ENCODE results near the gene TMEM140. TPM values are rescaled to one million over a fixed set of nuclear protein-coding genes. Genes with fewer than 3 reads are reported as not detected.

The TMEM140 gene
- total RNA-seq, 3 donors from 2014 or later = 14.7 to 30.1 (median 20.9) TPM

DNA sequence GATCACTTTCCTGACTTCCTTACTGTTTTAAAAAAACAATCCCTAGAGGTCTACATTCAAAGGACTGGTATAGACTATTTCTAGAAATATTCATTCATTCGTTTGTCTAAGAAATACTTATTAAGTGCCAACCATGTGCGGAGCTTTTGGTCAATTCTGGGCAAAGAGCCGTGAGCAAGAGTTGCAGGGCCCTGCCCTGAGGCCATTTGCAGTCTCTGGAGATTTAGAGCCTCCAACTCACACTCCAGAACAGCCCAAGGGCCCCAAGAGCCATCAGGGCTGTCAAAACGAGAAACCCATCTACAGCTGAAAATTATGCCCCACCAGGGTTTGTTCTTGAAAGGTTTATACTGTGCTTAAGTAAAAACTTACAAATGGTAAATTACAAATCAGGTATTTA, 47.3 kb downstream of the TMEM140 start:
- no peaks in the 10 kb centered on the region for H3K36me3 ChIP-seq (ENCODE audit: low read depth)
- TF ChIP-seq, protein P1, sequence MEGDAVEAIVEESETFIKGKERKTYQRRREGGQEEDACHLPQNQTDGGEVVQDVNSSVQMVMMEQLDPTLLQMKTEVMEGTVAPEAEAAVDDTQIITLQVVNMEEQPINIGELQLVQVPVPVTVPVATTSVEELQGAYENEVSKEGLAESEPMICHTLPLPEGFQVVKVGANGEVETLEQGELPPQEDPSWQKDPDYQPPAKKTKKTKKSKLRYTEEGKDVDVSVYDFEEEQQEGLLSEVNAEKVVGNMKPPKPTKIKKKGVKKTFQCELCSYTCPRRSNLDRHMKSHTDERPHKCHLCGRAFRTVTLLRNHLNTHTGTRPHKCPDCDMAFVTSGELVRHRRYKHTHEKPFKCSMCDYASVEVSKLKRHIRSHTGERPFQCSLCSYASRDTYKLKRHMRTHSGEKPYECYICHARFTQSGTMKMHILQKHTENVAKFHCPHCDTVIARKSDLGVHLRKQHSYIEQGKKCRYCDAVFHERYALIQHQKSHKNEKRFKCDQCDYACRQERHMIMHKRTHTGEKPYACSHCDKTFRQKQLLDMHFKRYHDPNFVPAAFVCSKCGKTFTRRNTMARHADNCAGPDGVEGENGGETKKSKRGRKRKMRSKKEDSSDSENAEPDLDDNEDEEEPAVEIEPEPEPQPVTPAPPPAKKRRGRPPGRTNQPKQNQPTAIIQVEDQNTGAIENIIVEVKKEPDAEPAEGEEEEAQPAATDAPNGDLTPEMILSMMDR (IDR thresholded peaks at IDR 0.05) = no peak
- no peak for ATAC-seq

DNA sequence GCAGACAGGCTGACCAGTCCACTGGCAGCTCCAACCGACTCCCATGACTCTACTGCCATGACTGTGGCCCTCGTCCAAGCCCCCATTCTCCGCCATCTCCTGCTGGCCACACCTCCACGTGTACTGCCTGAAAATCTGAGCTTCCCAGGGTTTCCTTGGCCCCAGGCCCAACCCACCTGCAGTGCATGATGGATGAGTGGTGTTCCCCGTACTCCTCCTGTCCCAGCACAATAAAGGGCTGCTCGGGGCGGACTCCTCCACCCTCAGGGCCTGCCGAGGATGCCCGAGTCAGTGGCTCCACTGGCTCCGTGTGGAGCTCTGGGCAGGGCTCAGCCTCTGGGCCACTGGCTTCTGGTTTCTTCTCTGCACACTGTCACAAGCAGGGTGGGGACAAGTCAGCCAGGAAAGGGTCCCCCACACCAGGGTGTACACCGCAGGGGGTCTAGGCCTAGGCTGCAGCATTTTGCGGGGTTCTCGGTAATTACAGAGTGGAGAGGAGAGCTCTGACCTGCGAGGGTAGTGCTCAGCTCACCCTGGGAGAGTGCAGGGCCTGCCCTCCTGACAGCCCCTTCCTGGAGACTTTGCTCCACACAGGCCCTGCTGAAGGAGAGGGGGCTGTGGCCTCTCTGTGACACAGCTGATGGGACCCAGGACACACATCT, 48.2 kb downstream of the TMEM140 start:
- TF ChIP-seq, protein P1 (IDR thresholded peaks at IDR 0.05) = no peak
- Histone ChIP-seq H3K36me3 (ENCODE audit: low read depth) (no peaks in the 10 kb centered on the region), H3K4me3 (no peak overlapping the region), H3K4me1 (ENCODE audit: low read depth) (no peaks in the 10 kb centered on the region), H3K9me3 (no peaks in the 10 kb centered on the region)
- DNase-seq (no peak), ATAC-seq (no peak)
- intact Hi-C loops (cut with DNase I, micrococcal nuclease) = no loop called here

More for the DNA sequence above, 47.3 kb downstream of the TMEM140 start:
- DNase-seq = no peak
- Histone ChIP-seq H3K4me1 (ENCODE audit: low read depth) (no peaks in the 10 kb centered on the region), H3K9me3 (no peaks in the 10 kb centered on the region), H3K4me3 (no peak overlapping the region)
- intact Hi-C loops (cut with DNase I, micrococcal nuclease) = no loop called here

- Histone ChIP-seq H3K9me3 (no peaks in the 10 kb centered on the region), H3K4me1 (ENCODE audit: low read depth) (no peaks in the 10 kb centered on the region), H3K36me3 (ENCODE audit: low read depth) (no peaks in the 10 kb centered on the region), H3K4me3 (no peak overlapping the region)
- DNase-seq (no peak), ATAC-seq (no peak)
- TF ChIP-seq, protein P1 (IDR thresholded peaks at IDR 0.05) = no peak
- intact Hi-C loops (cut with DNase I, micrococcal nuclease) = no loop called here
Measured at GRCh38 chr7:135197343-135197742, 49.5 kb downstream of the TMEM140 start.

DNA sequence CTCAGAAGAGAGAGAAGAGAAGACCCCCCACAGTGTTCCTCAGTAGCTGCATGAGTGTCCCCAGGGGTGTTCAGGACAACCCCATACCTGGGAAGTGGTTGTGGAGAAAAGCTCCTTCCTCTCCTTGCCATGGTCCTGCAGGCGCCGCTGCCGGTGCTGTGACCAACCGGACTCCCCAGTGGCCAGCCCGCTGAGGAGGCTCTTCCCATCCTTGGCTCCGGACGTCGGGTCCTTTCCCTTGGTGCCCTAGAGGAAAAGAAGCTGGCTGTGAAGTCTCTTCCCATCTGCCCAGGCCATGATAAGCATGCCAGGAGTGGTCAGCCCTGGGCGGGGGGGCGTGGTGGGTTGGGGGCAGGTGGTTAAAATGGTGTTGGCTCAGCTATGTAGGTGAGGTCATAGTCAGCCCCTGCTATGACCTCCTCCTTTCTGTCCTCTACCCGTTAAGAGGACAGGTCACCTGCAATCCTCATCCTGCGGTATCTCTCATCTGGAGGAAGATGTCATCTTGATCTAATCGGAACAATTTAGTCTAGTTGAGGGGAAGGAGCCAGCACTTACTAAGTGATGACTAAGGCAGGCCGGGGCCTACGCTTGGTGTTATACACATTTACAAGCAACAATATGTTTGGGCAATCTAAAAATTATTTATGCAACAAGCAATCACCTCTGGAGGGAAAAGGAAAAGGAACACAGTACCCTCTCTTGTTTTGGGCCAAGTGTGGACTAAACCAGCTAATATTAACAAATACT, 50.2 kb downstream of the TMEM140 start:
- DNase-seq = no peak
- intact Hi-C loops (cut with DNase I, micrococcal nuclease) = no loop called here
- Histone ChIP-seq H3K9me3 (no peaks in the 10 kb centered on the region), H3K4me3 (no peak overlapping the region), H3K4me1 (ENCODE audit: low read depth) (no peaks in the 10 kb centered on the region), H3K36me3 (ENCODE audit: low read depth) (no peaks in the 10 kb centered on the region)
- ATAC-seq = no peak
- TF ChIP-seq, protein P1 (IDR thresholded peaks at IDR 0.05) = no peak

DNA sequence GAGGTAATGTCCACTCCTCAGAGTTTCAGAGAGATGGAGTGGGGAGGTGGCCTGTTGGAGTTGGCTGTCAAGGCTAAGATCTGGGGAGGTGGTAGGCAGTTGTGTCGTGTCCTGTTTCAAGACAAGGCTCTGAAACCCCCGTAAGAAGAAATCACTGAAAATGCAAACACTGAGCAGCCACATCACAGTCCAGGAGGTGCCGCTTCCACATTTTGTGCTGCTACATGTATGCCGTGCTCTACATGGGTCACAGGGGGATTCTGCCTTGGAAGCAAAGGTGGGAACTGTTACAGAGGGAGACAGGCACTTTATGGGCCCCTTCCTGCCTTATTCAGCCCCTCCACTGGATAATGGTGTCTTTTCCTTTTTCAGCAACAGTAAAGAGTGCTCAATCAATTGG, 51.6 kb downstream of the TMEM140 start:
- H3K4me3 ChIP-seq = no peak overlapping the region
- H3K4me1 ChIP-seq (ENCODE audit: low read depth) = no peaks in the 10 kb centered on the region
- intact Hi-C loops (cut with DNase I, micrococcal nuclease) = no loop called here
- no peaks in the 10 kb centered on the region for H3K9me3 ChIP-seq
- H3K36me3 ChIP-seq (ENCODE audit: low read depth) = no peaks in the 10 kb centered on the region
- DNase-seq (no peak), ATAC-seq (no peak)
- TF ChIP-seq, protein P1 (IDR thresholded peaks at IDR 0.05) = no peak

Data from mucosa of descending colon (tissue), 3 donors.